IMR-90 (cell line): ENCODE results near the gene NEAT1. TPM values are rescaled to one million over a fixed set of nuclear protein-coding genes. Genes with fewer than 3 reads are reported as not detected.

Source experiments
- ATAC-seq: fragments of 200-7000 bp; cut with Tn5 transposase; 2 replicates; pipeline ENCODE4 v1.9.1; 2020; ENCODE audit warnings: low read depth, mild to moderate bottlenecking, moderate library complexity
- BruUV-seq: library from RNA; stranded (reverse); fragments of 400-500 nt; replicated peaks from 2 replicates; lab custom pipeline; 2021; lab: Mats Ljungman, UMichigan
- CTCF ChIA-PET: fragments of 300-600 bp; formaldehyde crosslinking; extraction: SDS; loops from one replicate; lab custom pipeline; 2021; ENCODE audit warnings: antibody characterized with exemption; lab: Yijun Ruan, JAX
- POLR2A ChIA-PET: fragments of 300-600 bp; sonication (Branson Sonifier 250); formaldehyde crosslinking; loops from one replicate; lab custom pipeline; 2022; ENCODE audit warnings: antibody characterized with exemption; ENCODE audit not compliant: unreplicated experiment; lab: Charles Lee
- DNase-seq: peaks from one replicate; pipeline ENCODE4 v3.0.0; 2013
- H2AFZ ChIP-seq: replicated peaks from 2 replicates; pipeline ENCODE3; 2013; ENCODE audit warnings: low read length, mild to moderate bottlenecking; ENCODE audit not compliant: poor library complexity
- H2AK5ac ChIP-seq: 2 replicates; pipeline ENCODE4 v1.6.1; 2013; ENCODE audit warnings: low read depth, low read length, inconsistent platforms
- H2AK9ac ChIP-seq: replicated peaks from 2 replicates; pipeline ENCODE3; 2013; ENCODE audit warnings: mild to moderate bottlenecking, low read depth, low read length, moderate library complexity; ENCODE audit not compliant: poor library complexity
- H2BK120ac ChIP-seq: 2 replicates; pipeline ENCODE4 v1.6.1; 2013; ENCODE audit warnings: low read depth, low read length, inconsistent platforms
- H2BK15ac ChIP-seq: 3 replicates; pipeline ENCODE4 v1.6.1; 2013; ENCODE audit warnings: low read depth, low read length, inconsistent platforms
- H2BK20ac ChIP-seq: 2 replicates; pipeline ENCODE4 v1.6.1; 2013; ENCODE audit warnings: low read depth, mild to moderate bottlenecking, inconsistent platforms, low read length, moderate library complexity
- H2BK5ac ChIP-seq: 2 replicates; pipeline ENCODE4 v1.6.1; 2013; ENCODE audit warnings: mild to moderate bottlenecking, low read depth, low read length, inconsistent platforms; ENCODE audit not compliant: poor library complexity, severe bottlenecking
- H3K14ac ChIP-seq: replicated peaks from 2 replicates; pipeline ENCODE4 v1.6.1; 2013; ENCODE audit warnings: low read depth, low read length, inconsistent platforms
- H3K18ac ChIP-seq: 2 replicates; pipeline ENCODE4 v1.6.1; 2013; ENCODE audit warnings: low read depth, low read length, control low read depth
- H3K23ac ChIP-seq: 2 replicates; pipeline ENCODE4 v1.6.1; 2013; ENCODE audit warnings: low read depth, low read length, inconsistent platforms
- H3K27ac ChIP-seq: 2 replicates; pipeline ENCODE4 v1.5.1; 2013; ENCODE audit warnings: mild to moderate bottlenecking, control low read depth, low read length; ENCODE audit not compliant: insufficient read depth
- H3K27me3 ChIP-seq: 2 replicates; pipeline ENCODE4 v1.6.1; 2013; ENCODE audit warnings: low read length; ENCODE audit not compliant: control insufficient read depth, insufficient read depth
- H3K36me3 ChIP-seq: 2 replicates; pipeline ENCODE4 v1.6.1; 2013; ENCODE audit warnings: low read length, mixed read lengths; ENCODE audit not compliant: control insufficient read depth, insufficient read depth
- H3K4ac ChIP-seq: 2 replicates; pipeline ENCODE4 v1.6.1; 2013; ENCODE audit warnings: low read depth, low read length, inconsistent platforms
- H3K4me1 ChIP-seq: 2 replicates; pipeline ENCODE4 v1.6.1; 2013; ENCODE audit warnings: low read length, mixed read lengths; ENCODE audit not compliant: control insufficient read depth, insufficient read depth
- H3K4me2 ChIP-seq: 2 replicates; pipeline ENCODE4 v1.6.1; 2013; ENCODE audit warnings: low read depth, mild to moderate bottlenecking, control low read depth, low read length, moderate library complexity
- H3K4me3 ChIP-seq: 2 replicates; pipeline ENCODE4 v1.5.1; 2013; ENCODE audit warnings: low read depth, mild to moderate bottlenecking, control low read depth, low read length, moderate library complexity; ENCODE audit not compliant: insufficient read depth
- H3K56ac ChIP-seq: 2 replicates; pipeline ENCODE4 v1.6.1; 2013; ENCODE audit warnings: low read length, inconsistent platforms; ENCODE audit not compliant: insufficient read depth; ENCODE audit errors: extremely low read depth
- H3K79me1 ChIP-seq, 2 experiments: 2 replicates each; pipeline ENCODE4 v1.6.1; 2013; ENCODE audit warnings: low read length in 2 of 2, inconsistent platforms in 1 of 2, low read depth in 1 of 2
- H3K9ac ChIP-seq: 2 replicates; pipeline ENCODE4 v1.6.1; 2013; ENCODE audit warnings: low read depth, low read length, control low read depth
- H3K9me1 ChIP-seq: 2 replicates; pipeline ENCODE4 v1.6.1; 2013; ENCODE audit warnings: low read length, inconsistent platforms; ENCODE audit not compliant: insufficient read depth
- H3K9me3 ChIP-seq: 2 replicates; pipeline ENCODE4 v1.6.1; 2013; ENCODE audit warnings: low read length; ENCODE audit not compliant: control insufficient read depth, insufficient read depth
- H4K20me1 ChIP-seq: 2 replicates; pipeline ENCODE4 v1.6.1; 2013; ENCODE audit warnings: low read length, inconsistent platforms; ENCODE audit not compliant: insufficient read depth
- H4K5ac ChIP-seq: 2 replicates; pipeline ENCODE4 v1.6.1; 2013; ENCODE audit warnings: mild to moderate bottlenecking, low read depth, low read length, control low read depth
- H4K8ac ChIP-seq, 2 experiments: 2 replicates each; pipeline ENCODE4 v1.6.1; 2013; ENCODE audit warnings: low read depth in 2 of 2, low read length in 2 of 2, control low read depth in 1 of 2, inconsistent platforms in 1 of 2
- H4K91ac ChIP-seq: 2 replicates; pipeline ENCODE4 v1.6.1; 2013; ENCODE audit warnings: low read depth, low read length, inconsistent platforms; ENCODE audit not compliant: insufficient read depth
- CHD1 ChIP-seq: IDR thresholded peaks from 2 replicates; pipeline ENCODE4 v1.6.1; 2012; ENCODE audit warnings: low read depth, low read length, improper control_type of control experiment
- FOS ChIP-seq: fragments of 150-350 bp; IDR thresholded peaks from 2 replicates; pipeline ENCODE4 v1.6.1; 2016; ENCODE audit warnings: low read depth, low read length
- MAFK ChIP-seq: IDR thresholded peaks from 2 replicates; pipeline ENCODE4 v1.6.1; 2012; ENCODE audit warnings: low read depth, low read length, improper control_type of control experiment
- MAZ ChIP-seq: IDR thresholded peaks from 2 replicates; pipeline ENCODE4 v1.6.1; 2012; ENCODE audit warnings: low read depth, mild to moderate bottlenecking, low read length, improper control_type of control experiment, moderate library complexity, borderline replicate concordance
- MXI1 ChIP-seq: IDR thresholded peaks from 2 replicates; pipeline ENCODE4 v1.6.1; 2012; ENCODE audit warnings: low read depth, mild to moderate bottlenecking, low read length, moderate library complexity, borderline replicate concordance
- NFE2L2 ChIP-seq: fragments of 150-350 bp; IDR thresholded peaks from 2 replicates; pipeline ENCODE4 v1.6.1; 2016; ENCODE audit warnings: low read depth, mild to moderate bottlenecking, low read length
- RAD21 ChIP-seq: IDR thresholded peaks from 2 replicates; pipeline ENCODE4 v1.6.1; 2012; ENCODE audit warnings: low read length, improper control_type of control experiment
- WGBS, 2 experiments: methylation state at CpG; one replicate each; pipeline versions ENCODE4 v1.1.5 to v1.1.7; 2013; ENCODE audit warnings: missing lambda C conversion rate in 2 of 2; ENCODE audit not compliant: insufficient read length in 1 of 2; ENCODE audit errors: extremely low coverage in 2 of 2; 5-methylcytosine and 5-hydroxymethylcytosine counted together
- dilution Hi-C: fragments of 300-500 bp; cut with HindIII; formaldehyde crosslinking; loops from one replicate; pipeline ENCODE4 v1.14.3; 2018; ENCODE audit warnings: low sequenced_read_pairs; ENCODE audit not compliant: unreplicated experiment
- in situ Hi-C: fragments of 300-500 bp; cut with MboI; formaldehyde crosslinking; loops from 3 replicates; pipeline ENCODE4 v1.14.3; 2019; ENCODE audit warnings: low sequenced_read_pairs, inconsistent platforms, mixed read lengths
- intact Hi-C: fragments of 100-400 bp; cut with micrococcal nuclease; formaldehyde crosslinking; loops from 2 replicates; pipeline ENCODE4 v1.10.0; 2022
- polyA plus RNA-seq, 3 experiments: library from polyadenylated mRNA; depleted of rRNA; stranded (reverse); fragments of >200 nt; gene quantifications; 2 replicates each; pipeline ENCODE4 v1.2.3, GENCODE V29; 2012; ENCODE audit warnings: low replicate concordance in 1 of 3
- total RNA-seq: library from RNA; depleted of rRNA; stranded (reverse); fragments of >200 nt; gene quantifications from 2 replicates; pipeline ENCODE4 v1.2.3, GENCODE V29; 2012
- TF ChIP-seq, protein P1 (sequence below): conservative IDR thresholded peaks from 2 replicates; pipeline ENCODE4 v1.5.1; 2012; ENCODE audit warnings: mild to moderate bottlenecking, low read depth, low read length, improper control_type of control experiment

The NEAT1 gene
- total and polyA plus RNA-seq, 2 of the 4 experiments (the other 2 are of a cell fraction) = 30.1 to 114 TPM

DNA sequence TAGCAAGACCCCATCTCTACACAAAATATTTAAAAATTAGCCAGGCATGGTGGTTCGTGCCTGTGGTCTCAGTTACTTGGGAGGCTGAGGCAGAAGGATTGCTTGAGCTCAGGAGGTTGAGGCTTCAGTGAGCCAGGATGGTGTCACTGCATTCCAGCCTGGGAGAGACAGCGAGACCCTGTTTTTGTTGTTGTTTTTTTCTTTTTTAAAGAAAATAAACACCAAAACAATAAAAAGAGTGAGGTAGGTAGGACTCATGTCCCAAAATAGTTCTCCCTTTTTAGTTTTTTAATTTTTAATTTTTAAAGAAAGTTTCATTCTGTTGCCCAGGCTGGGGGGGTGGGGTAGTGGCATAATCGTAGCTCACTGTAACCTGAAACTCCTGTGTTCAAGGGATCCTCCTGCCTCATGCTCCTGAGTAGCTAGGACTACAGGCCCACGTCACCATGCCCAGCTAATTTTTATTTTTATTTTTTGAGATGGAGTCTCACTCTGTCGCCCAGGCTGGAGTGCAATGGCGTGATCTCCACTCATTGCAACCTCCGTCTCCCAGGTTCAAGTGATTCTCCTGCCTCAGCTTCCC lies 50.8 kb downstream of the NEAT1 start:
- no peak overlapping the region for H3K9ac ChIP-seq
- peak overlapping the region; percentile 28; the same call in 1 of the 2 replicates for H3K27ac ChIP-seq
- H2BK120ac ChIP-seq = peak overlapping the region; percentile 83; the same call in 1 of the 2 replicates
- peaks cover 14% of the 10 kb centered on the region for H3K9me1 ChIP-seq
- TF ChIP-seq MAFK = no peak
- TF ChIP-seq, protein P1, sequence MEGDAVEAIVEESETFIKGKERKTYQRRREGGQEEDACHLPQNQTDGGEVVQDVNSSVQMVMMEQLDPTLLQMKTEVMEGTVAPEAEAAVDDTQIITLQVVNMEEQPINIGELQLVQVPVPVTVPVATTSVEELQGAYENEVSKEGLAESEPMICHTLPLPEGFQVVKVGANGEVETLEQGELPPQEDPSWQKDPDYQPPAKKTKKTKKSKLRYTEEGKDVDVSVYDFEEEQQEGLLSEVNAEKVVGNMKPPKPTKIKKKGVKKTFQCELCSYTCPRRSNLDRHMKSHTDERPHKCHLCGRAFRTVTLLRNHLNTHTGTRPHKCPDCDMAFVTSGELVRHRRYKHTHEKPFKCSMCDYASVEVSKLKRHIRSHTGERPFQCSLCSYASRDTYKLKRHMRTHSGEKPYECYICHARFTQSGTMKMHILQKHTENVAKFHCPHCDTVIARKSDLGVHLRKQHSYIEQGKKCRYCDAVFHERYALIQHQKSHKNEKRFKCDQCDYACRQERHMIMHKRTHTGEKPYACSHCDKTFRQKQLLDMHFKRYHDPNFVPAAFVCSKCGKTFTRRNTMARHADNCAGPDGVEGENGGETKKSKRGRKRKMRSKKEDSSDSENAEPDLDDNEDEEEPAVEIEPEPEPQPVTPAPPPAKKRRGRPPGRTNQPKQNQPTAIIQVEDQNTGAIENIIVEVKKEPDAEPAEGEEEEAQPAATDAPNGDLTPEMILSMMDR = no peak
- no peak for TF ChIP-seq MAZ
- no peak for TF ChIP-seq RAD21
- TF ChIP-seq MXI1 = no peak
- no peak for TF ChIP-seq CHD1
- no peak for TF ChIP-seq FOS
- no peak for TF ChIP-seq NFE2L2
- H4K91ac ChIP-seq = peak overlapping the region; percentile 54; the same call in 1 of the 2 replicates
- POLR2A ChIA-PET = interaction anchor here (0.7 to 3.3 kb wide), 2 partner anchors 25 to 35 kb away, joined by 11 to 74 read pairs; partner anchors contain the start of gene MALAT1
- H4K5ac ChIP-seq = no peak overlapping the region
- intact Hi-C loops (loop anchor here (5.0 kb wide), 1 partner anchor 34 kb away; no protein-coding TSS in a partner anchor), in situ Hi-C loops (loop anchor here (5.0 kb wide), 1 partner anchor 34 kb away; no protein-coding TSS in a partner anchor), dilution Hi-C loops (no loop called here)
- no peak overlapping the region for H3K18ac ChIP-seq
- peak overlapping the region; percentile 97 for H2AK5ac ChIP-seq
- no peak overlapping the region for H3K4me3 ChIP-seq
- peak overlapping the region; percentile 90 for H3K23ac ChIP-seq
- H2BK20ac ChIP-seq = peak overlapping the region; percentile 81; the same call in 1 of the 2 replicates
- DNase-seq = peak; percentile 34
- peak overlapping the region in 1 of 2 experiments; percentile 27; a peak in 1 of 4 replicates for H4K8ac ChIP-seq
- no CpG with 5 or more reads among the region's 7 CpGs for WGBS, 2 experiments
- H3K4ac ChIP-seq = peak overlapping the region; percentile 85
- peak overlapping the region; percentile 91; the same call in 2 of the 3 replicates for H2BK15ac ChIP-seq
- H3K79me1 ChIP-seq = peaks cover 7 to 64% of the 10 kb centered on the region in 2 experiments; a peak in 3 of 4 replicates
- CTCF ChIA-PET = no interaction called here
- H2BK5ac ChIP-seq = peak overlapping the region; percentile 77
- peaks cover 16% of the 10 kb centered on the region for H3K4me1 ChIP-seq
- no peak overlapping the region for H2AK9ac ChIP-seq
- H3K9me3 ChIP-seq = no peaks in the 10 kb centered on the region
- ATAC-seq = no peak
- H3K27me3 ChIP-seq = no peaks in the 10 kb centered on the region
- no peak overlapping the region for H3K56ac ChIP-seq
- no peak overlapping the region for H2AFZ ChIP-seq
- BruUV-seq = no TSS peak
- no peaks in the 10 kb centered on the region; the same call in 1 of the 2 replicates for H4K20me1 ChIP-seq
- H3K14ac ChIP-seq = peak overlapping the region; percentile 79; the same call in 1 of the 2 replicates
- H3K36me3 ChIP-seq = no peaks in the 10 kb centered on the region
- no peak overlapping the region for H3K4me2 ChIP-seq
